CD14-positive monocyte (primary cell): ENCODE measurements around the gene PPP1CC. TPM values are rescaled to one million over a fixed set of nuclear protein-coding genes. Genes with fewer than 3 reads are reported as not detected.

Source experiments
- DNase-seq, 3 donors: peaks; one replicate each; pipeline ENCODE4 v3.0.0-alpha.2; 2011 to 2022
- H2AFZ ChIP-seq: 2 replicates; pipeline ENCODE4 v1.6.0; 2012; ENCODE audit warnings: mild to moderate bottlenecking, low read depth, low read length, inconsistent platforms; ENCODE audit not compliant: insufficient read depth, poor library complexity, severe bottlenecking
- H3K27ac ChIP-seq, 2 donors: 1 replicate in 1 of 2; 2 replicates in 1 of 2; pipeline ENCODE4 v1.5.1; 2012 to 2013; ENCODE audit warnings: low read length in 2 of 2, control low read depth in 1 of 2, inconsistent platforms in 1 of 2, low read depth in 1 of 2, mild to moderate bottlenecking in 1 of 2
- H3K27me3 ChIP-seq, 2 donors: one replicate each; pipeline versions ENCODE4 v1.6.0 to v1.6.1; 2011 to 2013; ENCODE audit warnings: low read length in 2 of 2; ENCODE audit not compliant: control insufficient read depth in 2 of 2, insufficient read depth in 2 of 2
- H3K36me3 ChIP-seq, 2 donors: replicated peaks in 1 of 2; 1 replicate in 1 of 2; 2 replicates in 1 of 2; pipeline versions ENCODE4 v1.5.1 to v1.6.1; 2012 to 2013; ENCODE audit warnings: low read length in 2 of 2, control low read depth in 1 of 2, inconsistent platforms in 1 of 2, mild to moderate bottlenecking in 1 of 2; ENCODE audit not compliant: insufficient read depth in 2 of 2, control insufficient read depth in 1 of 2
- H3K4me1 ChIP-seq, 2 donors: 1 replicate in 1 of 2; 2 replicates in 1 of 2; pipeline versions ENCODE4 v1.5.1 to v1.6.1; 2012 to 2013; ENCODE audit warnings: low read length in 2 of 2, control low read depth in 1 of 2, inconsistent platforms in 1 of 2, mild to moderate bottlenecking in 1 of 2, moderate library complexity in 1 of 2; ENCODE audit not compliant: insufficient read depth in 2 of 2, control insufficient read depth in 1 of 2
- H3K4me2 ChIP-seq: replicated peaks from 2 replicates; pipeline ENCODE3; 2012; ENCODE audit warnings: low read length, moderate library complexity, mild to moderate bottlenecking; ENCODE audit not compliant: poor library complexity, severe bottlenecking; ENCODE audit errors: extremely low read depth
- H3K4me3 ChIP-seq, 3 experiments: fragments of 200-600 bp in 1 of 3; sonication (generic) in 1 of 3; replicated peaks in 1 of 3; 1 replicate in 2 of 3; 2 replicates in 1 of 3; pipeline ENCODE4 v1.5.1; 2011 to 2013; ENCODE audit warnings: low read length in 3 of 3, mild to moderate bottlenecking in 3 of 3, control low read depth in 2 of 3, low read depth in 2 of 3, inconsistent platforms in 1 of 3, moderate library complexity in 1 of 3
- H3K79me2 ChIP-seq: 2 replicates; pipeline ENCODE4 v1.6.0; 2012; ENCODE audit warnings: mild to moderate bottlenecking, control low read depth, inconsistent platforms, low read length, moderate library complexity; ENCODE audit not compliant: insufficient read depth
- H3K9ac ChIP-seq: 2 replicates; pipeline ENCODE4 v1.6.0; 2017; ENCODE audit warnings: low read length, mild to moderate bottlenecking; ENCODE audit not compliant: insufficient read depth, poor library complexity, severe bottlenecking
- H3K9me3 ChIP-seq, 2 donors: replicated peaks in 1 of 2; 1 replicate in 1 of 2; 2 replicates in 1 of 2; pipeline versions ENCODE4 v1.5.1 to v1.6.1; 2012 to 2013; ENCODE audit warnings: low read length in 2 of 2, control low read depth in 1 of 2; ENCODE audit not compliant: control insufficient read depth in 1 of 2, insufficient read depth in 1 of 2
- H4K20me1 ChIP-seq: 2 replicates; pipeline ENCODE4 v1.6.0; 2012; ENCODE audit warnings: mild to moderate bottlenecking, low read length, control low read depth, moderate library complexity; ENCODE audit not compliant: insufficient read depth
- H3K27ac Mint-ChIP-seq, 7 donors: one replicate each; pipeline ENCODE4 v1.8.0; 2020; ENCODE audit warnings: mild to moderate bottlenecking in 7 of 7, mixed read lengths in 7 of 7, moderate library complexity in 6 of 7, inconsistent platforms in 2 of 7
- H3K27me3 Mint-ChIP-seq, 3 donors: one replicate each; pipeline ENCODE4 v1.8.0; 2021 to 2022; ENCODE audit warnings: low read depth in 3 of 3, mild to moderate bottlenecking in 3 of 3, mixed read lengths in 3 of 3, moderate library complexity in 3 of 3, inconsistent platforms in 1 of 3
- H3K36me3 Mint-ChIP-seq, 2 donors: one replicate each; pipeline ENCODE4 v1.8.0; 2020; ENCODE audit warnings: mixed read lengths in 2 of 2, inconsistent platforms in 1 of 2, mild to moderate bottlenecking in 1 of 2
- H3K4me1 Mint-ChIP-seq: one replicate; pipeline ENCODE4 v1.8.0; 2020; ENCODE audit warnings: mild to moderate bottlenecking, mixed read lengths
- H3K4me3 Mint-ChIP-seq, 2 donors: one replicate each; pipeline ENCODE4 v1.8.0; 2020; ENCODE audit warnings: mild to moderate bottlenecking in 2 of 2, mixed read lengths in 2 of 2, moderate library complexity in 1 of 2
- H3K9me3 Mint-ChIP-seq, 7 donors: one replicate each; pipeline ENCODE4 v1.8.0; 2020 to 2022; ENCODE audit warnings: mixed read lengths in 7 of 7, mild to moderate bottlenecking in 6 of 7, moderate library complexity in 6 of 7, inconsistent platforms in 2 of 7
- WGBS: methylation state at CpG from one replicate; pipeline ENCODE4 v1.1.5; 2013; ENCODE audit warnings: missing lambda C conversion rate; ENCODE audit not compliant: insufficient coverage; 5-methylcytosine and 5-hydroxymethylcytosine counted together
- intact Hi-C, 2 donors: fragments of 100-400 bp; cut with micrococcal nuclease; formaldehyde crosslinking; loops; one replicate each; pipeline versions ENCODE4 v1.15.0 to v1.15.1; 2023
- polyA plus RNA-seq, 3 donors: library from polyadenylated mRNA; depleted of rRNA in 1 of 3; unstranded in 2 of 3; stranded (reverse) in 1 of 3; fragments of 300-500 nt in 2 of 3; fragments of >200 nt in 1 of 3; fragmentation: Illumina TruSeq in 2 of 3; gene quantifications; 1 replicate in 2 of 3; 2 replicates in 1 of 3; pipeline ENCODE4 v1.2.3, GENCODE V29; 2012 to 2021
- TF ChIP-seq, protein P1 (sequence below): fragments of 200-600 bp; IDR thresholded peaks from one replicate; pipeline ENCODE4 v1.8.0; 2022; ENCODE audit warnings: antibody characterized with exemption, mild to moderate bottlenecking

Gene PPP1CC
- polyA plus RNA-seq, 3 donors, result 63.2 to 139 (median 128) TPM

- Histone ChIP-seq H3K4me1 (peaks cover 47 to 48% of the 10 kb centered on the region in 2 donors), H3K4me2 (no peak overlapping the region), H3K27me3 (no peaks in the 10 kb centered on the region), H4K20me1 (peaks cover 74% of the 10 kb centered on the region), H3K27ac (peak overlapping the region in 1 of 2 donors; percentile 43), H2AFZ (no peak overlapping the region), H3K79me2 (peaks cover 45% of the 10 kb centered on the region), H3K36me3 (peaks cover 31 to 70% of the 10 kb centered on the region in 2 donors), H3K9ac (no peak overlapping the region), H3K9me3 (no peaks in the 10 kb centered on the region), H3K4me3 (no peak overlapping the region)
- no peaks in the 10 kb centered on the region for H3K9me3 Mint-ChIP-seq
- H3K27me3 Mint-ChIP-seq, result peaks cover 0 to 4% (median 0%) of the 10 kb centered on the region in 3 donors
- intact Hi-C loops, result no loop called here
- H3K27ac Mint-ChIP-seq, result peak overlapping the region in 2 of 7 donors; percentile 50 to 73
- peaks cover 59% of the 10 kb centered on the region for H3K4me1 Mint-ChIP-seq
- 100% methylated on average over 4 of the region's 4 CpGs for WGBS
- DNase-seq, result no peak
- H3K4me3 Mint-ChIP-seq, result no peak overlapping the region
- TF ChIP-seq, protein P1, sequence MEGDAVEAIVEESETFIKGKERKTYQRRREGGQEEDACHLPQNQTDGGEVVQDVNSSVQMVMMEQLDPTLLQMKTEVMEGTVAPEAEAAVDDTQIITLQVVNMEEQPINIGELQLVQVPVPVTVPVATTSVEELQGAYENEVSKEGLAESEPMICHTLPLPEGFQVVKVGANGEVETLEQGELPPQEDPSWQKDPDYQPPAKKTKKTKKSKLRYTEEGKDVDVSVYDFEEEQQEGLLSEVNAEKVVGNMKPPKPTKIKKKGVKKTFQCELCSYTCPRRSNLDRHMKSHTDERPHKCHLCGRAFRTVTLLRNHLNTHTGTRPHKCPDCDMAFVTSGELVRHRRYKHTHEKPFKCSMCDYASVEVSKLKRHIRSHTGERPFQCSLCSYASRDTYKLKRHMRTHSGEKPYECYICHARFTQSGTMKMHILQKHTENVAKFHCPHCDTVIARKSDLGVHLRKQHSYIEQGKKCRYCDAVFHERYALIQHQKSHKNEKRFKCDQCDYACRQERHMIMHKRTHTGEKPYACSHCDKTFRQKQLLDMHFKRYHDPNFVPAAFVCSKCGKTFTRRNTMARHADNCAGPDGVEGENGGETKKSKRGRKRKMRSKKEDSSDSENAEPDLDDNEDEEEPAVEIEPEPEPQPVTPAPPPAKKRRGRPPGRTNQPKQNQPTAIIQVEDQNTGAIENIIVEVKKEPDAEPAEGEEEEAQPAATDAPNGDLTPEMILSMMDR, result no peak
- H3K36me3 Mint-ChIP-seq, result peaks cover 63 to 84% of the 10 kb centered on the region in 2 donors
Measured at GRCh38 chr12:110676171-110676570, 66.5 kb downstream of the PPP1CC start.

DNA sequence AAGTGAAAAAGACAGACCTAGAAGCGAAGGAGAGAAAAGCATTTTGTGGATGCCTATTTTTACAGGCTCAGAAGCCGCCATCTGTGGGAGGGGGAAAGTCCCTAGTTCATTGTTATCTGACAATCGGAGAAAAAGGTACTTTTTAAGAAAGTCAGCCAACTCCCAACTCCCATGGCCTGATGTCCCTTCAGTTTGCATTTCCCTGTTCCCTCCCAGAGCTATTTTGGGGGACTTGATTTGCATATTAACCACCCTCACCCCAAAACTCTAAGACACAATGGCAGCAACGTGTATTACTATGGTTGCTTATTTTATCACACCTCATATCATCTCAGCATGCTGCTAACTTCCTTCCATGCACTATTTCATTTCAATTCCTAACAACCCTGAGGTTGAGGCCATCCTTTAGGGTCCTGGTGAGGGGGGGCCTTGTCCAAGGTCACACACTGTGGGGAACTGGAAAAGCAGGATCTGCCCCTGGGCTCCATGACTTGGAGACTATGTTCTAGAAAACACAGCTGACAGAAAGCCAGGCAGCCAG is 72.5 kb downstream of the PPP1CC start:
- peaks cover 66% of the 10 kb centered on the region for H4K20me1 ChIP-seq
- H3K9me3 ChIP-seq, result peaks cover 0 to 5% of the 10 kb centered on the region in 2 donors
- H3K4me3 Mint-ChIP-seq, result no peak overlapping the region
- intact Hi-C loops, result no loop called here
- H3K4me3 ChIP-seq, result no peak overlapping the region
- H3K27me3 ChIP-seq, result no peaks in the 10 kb centered on the region
- no peak overlapping the region for H2AFZ ChIP-seq
- WGBS, result no CpG with 5 or more reads among the region's 4 CpGs
- H3K27me3 Mint-ChIP-seq, result peaks cover 0 to 2% (median 1%) of the 10 kb centered on the region in 3 donors
- H3K4me1 ChIP-seq, result peaks cover 5 to 6% of the 10 kb centered on the region in 2 donors
- peak overlapping the region in 1 of 2 donors; percentile 15 for H3K27ac ChIP-seq
- H3K36me3 Mint-ChIP-seq, result peaks cover 78 to 97% of the 10 kb centered on the region in 2 donors
- peaks cover 31 to 83% of the 10 kb centered on the region in 2 donors for H3K36me3 ChIP-seq
- no peak overlapping the region for H3K4me2 ChIP-seq
- peaks cover 0 to 12% (median 7%) of the 10 kb centered on the region in 7 donors for H3K9me3 Mint-ChIP-seq
- H3K9ac ChIP-seq, result no peak overlapping the region
- peak overlapping the region in 4 of 7 donors; percentile 32 to 55 (median 44) for H3K27ac Mint-ChIP-seq
- TF ChIP-seq, protein P1, result no peak
- H3K4me1 Mint-ChIP-seq, result peaks cover 39% of the 10 kb centered on the region
- no peak for DNase-seq
- H3K79me2 ChIP-seq, result peaks cover 11% of the 10 kb centered on the region

Other genes starting within 250 kb of the PPP1CC start
- gene VPS29, start 240.8 kb downstream of the PPP1CC start, polyA plus RNA-seq, result 100 to 1,000 TPM; 224 to 409 (median 342) TPM
- gene RAD9B, start 240.6 kb downstream of the PPP1CC start, polyA plus RNA-seq, result 1 to 10 TPM; 1.1 to 3.0 (median 1.3) TPM
- gene PPTC7, start 159.6 kb downstream of the PPP1CC start, polyA plus RNA-seq, result 10 to 100 TPM; 11.6 to 36.5 (median 15.1) TPM
- gene TCTN1, start 128.8 kb downstream of the PPP1CC start, polyA plus RNA-seq, result 1 to 10 TPM; 4.0 to 6.1 (median 4.5) TPM
- 100 to 1,000 TPM; 119 to 167 (median 121) TPM for gene HVCN1, start 53.8 kb downstream of the PPP1CC start, polyA plus RNA-seq
- under 1 TPM in 1 of 3 donors, not detected in 2; 0.22 TPM for gene CCDC63, start 104.1 kb upstream of the PPP1CC start, polyA plus RNA-seq
- not detected for gene MYL2, start 177.7 kb upstream of the PPP1CC start, polyA plus RNA-seq